Lower lobe of right lung (tissue), 2 donors: ENCODE results near the gene RNLS. TPM values are rescaled to one million over a fixed set of nuclear protein-coding genes. Genes with fewer than 3 reads are reported as not detected.
A peak's percentile ranks its signal among the peaks of the same experiment; 100 is the strongest.

Experiments
- ATAC-seq, 2 donors: fragments of 200-7000 bp; cut with Tn5 transposase; one replicate each; pipeline ENCODE4 v1.9.1; 2020 to 2022; ENCODE audit warnings: mild to moderate bottlenecking in 2 of 2, moderate library complexity in 2 of 2
- DNase-seq: peaks from one replicate; pipeline ENCODE4 v3.0.0-alpha.2; 2020
- H3K27ac ChIP-seq: fragments of 200-600 bp; one replicate; pipeline ENCODE4 v1.8.0; 2022
- H3K27me3 ChIP-seq: fragments of 200-600 bp; one replicate; pipeline ENCODE4 v1.8.0; 2022; ENCODE audit warnings: low read depth
- H3K36me3 ChIP-seq: fragments of 200-600 bp; one replicate; pipeline ENCODE4 v1.8.0; 2022; ENCODE audit warnings: mild to moderate bottlenecking
- H3K4me1 ChIP-seq: fragments of 200-600 bp; one replicate; pipeline ENCODE4 v1.8.0; 2022
- H3K4me3 ChIP-seq: fragments of 200-600 bp; one replicate; pipeline ENCODE4 v1.8.0; 2022; ENCODE audit warnings: mild to moderate bottlenecking
- H3K9me3 ChIP-seq: fragments of 200-600 bp; one replicate; pipeline ENCODE4 v1.8.0; 2022
- intact Hi-C: fragments of 100-400 bp; cut with DNase I; formaldehyde crosslinking; loops from one replicate; pipeline ENCODE4 v1.11.0; 2022
- total RNA-seq: library from RNA; stranded (reverse); fragmentation: NEBNext Ultra II Directional; extraction: Animal tissue kit (Norgen Biotek cat#: 25700); gene quantifications from one replicate; pipeline ENCODE4 v1.2.1, GENCODE V29; 2021
- TF ChIP-seq, protein P1 (sequence below): fragments of 200-600 bp; IDR thresholded peaks from one replicate; pipeline ENCODE4 v1.8.0; 2022; ENCODE audit warnings: antibody characterized with exemption, mild to moderate bottlenecking
- donor health status: DM: no; HTN: yes; CAD: no; lungs with severe emphysema.

The RNLS gene
- total RNA-seq, 1 donor from 2014 or later = 9.6 TPM

DNA sequence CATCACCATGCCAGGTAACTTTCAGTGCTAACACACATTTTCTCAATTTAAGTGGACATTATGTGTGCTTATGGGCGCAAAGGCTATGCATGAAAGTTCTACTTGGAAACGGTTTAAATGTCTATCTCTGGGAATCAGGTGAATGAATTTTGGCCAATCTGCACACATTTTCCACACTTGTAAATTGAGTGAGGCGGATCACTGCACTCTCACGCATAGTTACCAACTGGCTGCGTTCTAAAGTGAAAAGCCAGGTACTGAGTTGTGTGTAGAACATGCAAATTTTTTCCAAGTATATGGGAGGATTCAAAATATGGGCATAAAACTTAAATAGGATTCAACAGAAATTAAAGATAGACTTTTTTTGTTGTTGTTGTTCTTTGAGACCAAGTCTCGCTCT is 323.7 kb downstream of the RNLS start:
- DNase-seq (no peak), ATAC-seq (no peak)
- TF ChIP-seq, protein P1, sequence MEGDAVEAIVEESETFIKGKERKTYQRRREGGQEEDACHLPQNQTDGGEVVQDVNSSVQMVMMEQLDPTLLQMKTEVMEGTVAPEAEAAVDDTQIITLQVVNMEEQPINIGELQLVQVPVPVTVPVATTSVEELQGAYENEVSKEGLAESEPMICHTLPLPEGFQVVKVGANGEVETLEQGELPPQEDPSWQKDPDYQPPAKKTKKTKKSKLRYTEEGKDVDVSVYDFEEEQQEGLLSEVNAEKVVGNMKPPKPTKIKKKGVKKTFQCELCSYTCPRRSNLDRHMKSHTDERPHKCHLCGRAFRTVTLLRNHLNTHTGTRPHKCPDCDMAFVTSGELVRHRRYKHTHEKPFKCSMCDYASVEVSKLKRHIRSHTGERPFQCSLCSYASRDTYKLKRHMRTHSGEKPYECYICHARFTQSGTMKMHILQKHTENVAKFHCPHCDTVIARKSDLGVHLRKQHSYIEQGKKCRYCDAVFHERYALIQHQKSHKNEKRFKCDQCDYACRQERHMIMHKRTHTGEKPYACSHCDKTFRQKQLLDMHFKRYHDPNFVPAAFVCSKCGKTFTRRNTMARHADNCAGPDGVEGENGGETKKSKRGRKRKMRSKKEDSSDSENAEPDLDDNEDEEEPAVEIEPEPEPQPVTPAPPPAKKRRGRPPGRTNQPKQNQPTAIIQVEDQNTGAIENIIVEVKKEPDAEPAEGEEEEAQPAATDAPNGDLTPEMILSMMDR = no peak
- H3K27me3 ChIP-seq = no peaks in the 10 kb centered on the region
- intact Hi-C loops = no loop called here
- no peaks in the 10 kb centered on the region for H3K36me3 ChIP-seq
- H3K4me1 ChIP-seq = no peaks in the 10 kb centered on the region
- no peaks in the 10 kb centered on the region for H3K9me3 ChIP-seq
- H3K4me3 ChIP-seq = no peak overlapping the region
- H3K27ac ChIP-seq = no peak overlapping the region

DNA sequence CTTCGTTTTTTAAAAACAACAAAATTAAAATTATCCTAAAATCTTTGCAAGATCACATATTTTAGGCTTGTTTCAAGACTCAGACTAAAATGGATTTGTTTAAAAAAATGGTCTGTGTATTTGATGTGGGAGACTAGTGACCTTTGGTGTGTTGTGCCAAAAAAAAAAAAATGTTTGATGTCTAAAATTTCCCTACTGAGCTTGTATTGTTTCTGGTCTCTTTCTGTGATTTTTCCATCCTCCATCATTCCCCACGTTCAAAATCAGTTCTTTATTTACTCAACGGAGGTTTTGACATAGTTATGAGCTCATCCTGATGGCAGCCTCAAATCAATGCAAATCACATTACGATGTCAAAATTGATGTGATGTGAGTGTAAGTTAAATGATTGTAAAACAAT is 326.2 kb downstream of the RNLS start:
- Histone ChIP-seq H3K36me3 (no peaks in the 10 kb centered on the region), H3K27me3 (no peaks in the 10 kb centered on the region), H3K4me3 (no peak overlapping the region), H3K9me3 (no peaks in the 10 kb centered on the region), H3K4me1 (no peaks in the 10 kb centered on the region), H3K27ac (no peak overlapping the region)
- DNase-seq (no peak), ATAC-seq (no peak)
- TF ChIP-seq, protein P1 = no peak
- intact Hi-C loops = no loop called here

DNA sequence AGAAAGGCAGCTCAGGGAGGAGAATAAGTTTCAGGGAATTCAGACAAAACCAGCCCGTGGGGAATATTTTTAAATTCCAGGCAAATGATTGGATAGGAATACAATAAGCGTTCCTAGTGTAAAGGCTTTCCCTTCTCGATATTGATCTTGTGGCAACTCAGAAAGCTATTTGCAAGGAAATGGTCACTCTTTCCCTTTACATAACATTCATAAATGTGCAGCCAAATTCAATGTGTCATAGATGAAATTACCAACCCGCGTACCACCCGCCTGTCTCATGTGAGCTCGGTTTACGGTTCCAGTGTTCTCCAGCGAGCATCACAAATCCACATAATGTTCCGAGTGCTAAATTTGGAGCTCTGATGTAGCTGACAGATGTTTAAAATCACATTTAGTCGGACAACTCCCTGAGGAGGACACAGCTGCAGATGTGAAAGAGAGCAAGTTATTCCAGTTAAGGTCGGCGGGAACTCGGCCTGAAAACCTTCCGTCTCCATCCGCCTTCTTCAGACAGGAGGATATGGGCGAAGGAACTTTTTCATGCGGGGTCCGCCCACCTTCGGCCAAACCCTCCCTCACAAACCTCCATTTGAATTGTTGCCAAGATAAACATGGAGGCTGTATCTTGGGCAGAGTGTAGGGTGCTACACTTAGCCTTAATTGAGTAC is 327.0 kb downstream of the RNLS start:
- TF ChIP-seq, protein P1 = no peak
- no peak overlapping the region for H3K27ac ChIP-seq
- no peaks in the 10 kb centered on the region for H3K36me3 ChIP-seq
- H3K4me3 ChIP-seq = no peak overlapping the region
- no peaks in the 10 kb centered on the region for H3K27me3 ChIP-seq
- intact Hi-C loops = no loop called here
- no peak for ATAC-seq
- no peak for DNase-seq
- H3K4me1 ChIP-seq = no peaks in the 10 kb centered on the region
- no peaks in the 10 kb centered on the region for H3K9me3 ChIP-seq

DNA sequence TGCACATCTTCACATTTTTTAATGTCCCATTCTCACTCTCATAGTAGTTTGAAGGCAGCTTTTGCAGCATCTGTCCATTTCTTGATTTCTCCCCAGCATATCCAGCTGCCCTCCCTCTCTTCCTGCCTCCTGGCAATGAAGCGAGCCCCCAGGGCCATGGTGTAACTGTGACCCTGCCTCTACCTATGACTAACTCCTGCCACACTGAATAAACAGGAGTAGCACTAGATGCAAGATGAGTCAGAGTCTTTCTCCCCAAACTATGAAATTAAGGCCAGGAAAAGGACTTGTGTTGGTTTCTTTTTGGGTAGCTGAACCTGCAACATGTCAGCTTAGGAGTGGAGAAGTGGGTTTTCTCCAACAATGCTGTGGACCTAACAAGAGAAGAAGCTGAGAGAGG is 329.0 kb downstream of the RNLS start:
- TF ChIP-seq, protein P1 = no peak
- ATAC-seq = peak; percentile 45 to 65
- no peaks in the 10 kb centered on the region for H3K36me3 ChIP-seq
- H3K4me3 ChIP-seq = no peak overlapping the region
- no peaks in the 10 kb centered on the region for H3K27me3 ChIP-seq
- no peaks in the 10 kb centered on the region for H3K9me3 ChIP-seq
- DNase-seq = no peak
- no peak overlapping the region for H3K27ac ChIP-seq
- intact Hi-C loops = no loop called here
- H3K4me1 ChIP-seq = no peaks in the 10 kb centered on the region

DNA sequence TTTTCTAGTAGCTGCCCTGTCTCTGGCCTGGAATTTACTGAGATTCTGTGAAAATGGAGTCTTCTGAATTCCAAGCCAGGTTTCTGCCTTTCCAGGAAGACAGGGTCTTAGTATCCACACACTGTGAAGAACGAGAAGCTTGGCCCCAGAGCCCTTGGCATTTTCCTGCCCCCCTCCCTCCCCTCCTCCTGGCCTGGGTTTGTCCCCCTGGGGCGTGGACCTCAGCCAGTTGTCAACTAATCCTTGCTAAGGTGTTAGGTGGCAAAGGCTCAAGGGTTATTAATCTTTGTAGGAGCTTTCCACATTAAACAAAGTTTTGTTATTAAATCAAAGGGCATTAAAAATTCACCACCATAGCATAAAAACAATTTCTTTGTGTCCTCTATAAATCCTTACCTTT is 329.5 kb downstream of the RNLS start:
- Histone ChIP-seq H3K36me3 (no peaks in the 10 kb centered on the region), H3K27ac (no peak overlapping the region), H3K27me3 (no peaks in the 10 kb centered on the region), H3K4me1 (no peaks in the 10 kb centered on the region), H3K4me3 (no peak overlapping the region), H3K9me3 (no peaks in the 10 kb centered on the region)
- TF ChIP-seq, protein P1 = no peak
- ATAC-seq (peak in 1 of 2 donors; percentile 29), DNase-seq (no peak)
- intact Hi-C loops = no loop called here
